Stimulated activated CD8-positive, alpha-beta memory T cell treated with anti-CD3 and anti-CD28 coated beads, Interleukin-12 subunit alpha, Interleukin-12 subunit beta, amount 100 ng/mL, for 4 hours (primary cell): ENCODE results near the gene MAP3K13.

ENCODE experiments used
- DNase-seq: peaks from one replicate; pipeline ENCODE4 v3.0.0-alpha.2; 2020; ENCODE audit warnings: low read depth

Gene MAP3K13

DNA sequence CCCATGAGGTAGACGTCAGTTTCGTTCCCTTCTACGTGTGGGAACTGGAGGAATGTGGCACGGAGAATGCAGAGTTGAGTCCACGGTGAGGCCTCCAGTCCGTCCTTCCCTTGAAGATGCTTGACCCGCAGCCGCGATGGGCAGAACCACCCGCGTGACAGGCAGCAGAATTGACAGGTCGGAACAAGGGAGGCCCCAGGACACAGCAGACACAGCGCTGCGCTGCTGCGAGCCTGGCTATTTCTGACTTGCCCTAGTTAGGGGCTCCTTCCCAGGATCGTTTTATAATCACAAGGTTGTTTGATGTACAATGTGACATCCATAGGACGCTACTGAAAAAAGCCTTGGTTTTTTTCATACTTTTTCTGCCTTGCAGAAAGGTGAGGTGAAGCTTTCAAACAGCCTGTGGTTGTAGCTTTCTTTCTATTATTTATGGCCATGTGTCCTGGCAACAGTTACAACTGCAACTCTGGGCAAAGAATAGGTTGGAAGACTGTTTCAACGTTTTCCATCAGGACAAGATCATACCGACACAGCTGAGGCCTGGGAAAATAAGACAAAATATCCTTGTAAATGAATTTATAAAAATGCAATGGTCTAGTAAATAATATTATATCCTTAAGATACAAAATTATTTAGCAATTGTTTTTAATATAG is 145.5 kb downstream of the MAP3K13 start:
- DNase-seq = no peak

DNA sequence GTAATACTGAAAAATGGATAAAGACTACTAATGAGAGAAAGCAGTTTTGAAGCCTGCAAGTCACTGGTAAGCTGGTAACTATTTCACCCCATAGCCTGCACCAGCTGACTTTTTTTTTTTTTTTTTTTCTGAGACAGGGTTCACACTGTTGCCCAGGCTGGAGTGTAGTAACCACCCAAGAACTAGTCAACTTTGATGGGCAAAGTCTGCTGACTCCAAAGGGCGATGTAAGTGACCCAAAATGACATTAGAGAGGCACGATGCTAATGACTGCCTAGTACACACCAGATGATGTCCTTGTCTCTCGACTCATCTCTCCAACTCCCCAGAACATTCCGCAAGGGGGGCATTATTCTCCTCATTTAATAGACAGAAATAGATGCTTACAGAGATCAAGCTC is 148.8 kb downstream of the MAP3K13 start:
- DNase-seq = no peak

DNA sequence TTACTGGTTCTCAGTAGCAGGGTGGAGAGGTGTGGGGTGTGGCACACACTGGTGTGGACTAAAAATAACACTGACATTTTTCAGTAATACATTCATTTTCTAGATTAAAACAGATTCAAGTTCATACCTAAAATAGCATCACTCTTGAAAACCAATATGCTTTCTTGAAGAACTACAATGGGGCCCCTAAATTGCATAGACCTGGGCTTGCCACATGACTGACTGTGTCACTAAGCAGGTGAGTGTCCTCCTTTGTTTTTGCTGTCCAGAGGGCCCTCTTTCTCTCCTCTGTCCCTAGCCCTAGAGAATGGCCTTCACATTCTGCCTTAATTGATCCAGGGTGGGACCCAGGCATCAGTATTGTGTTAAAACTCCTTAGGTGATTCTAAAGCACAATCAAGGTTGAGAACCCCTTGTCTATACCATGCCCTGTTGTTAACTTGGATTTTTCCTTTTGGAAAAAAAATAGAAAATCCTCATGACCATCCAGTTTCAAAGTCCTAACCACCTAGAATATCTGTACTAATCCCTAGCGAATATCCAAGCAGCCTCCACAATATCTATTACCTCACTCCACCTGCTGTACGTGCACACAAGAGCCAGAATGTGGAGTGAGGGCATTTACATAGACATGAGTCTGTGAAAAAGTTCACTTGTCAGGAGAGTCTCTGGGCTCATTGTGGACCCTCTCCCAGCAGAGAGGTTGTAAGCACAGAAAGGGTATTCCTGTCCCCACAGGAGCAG is 154.6 kb downstream of the MAP3K13 start:
- DNase-seq = no peak

DNA sequence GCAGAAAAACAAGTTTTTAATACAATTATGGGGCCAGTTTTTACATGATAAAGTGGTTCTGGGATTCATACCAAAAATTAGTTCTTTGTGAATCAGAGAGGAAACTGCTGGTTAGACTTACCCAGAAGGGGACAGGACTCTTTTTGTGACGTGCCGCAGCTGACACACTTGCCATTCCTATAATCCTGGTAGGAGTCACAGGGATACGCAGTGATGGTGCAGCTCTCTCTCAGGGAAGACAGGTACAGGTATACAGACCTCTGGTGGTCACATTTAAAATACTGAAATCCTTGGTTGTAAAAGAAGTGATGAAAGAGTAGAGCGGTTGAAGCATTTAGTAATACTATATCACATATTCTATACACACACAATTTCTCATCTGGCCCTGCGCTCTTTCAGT is 156.1 kb downstream of the MAP3K13 start:
- DNase-seq = no peak

DNA sequence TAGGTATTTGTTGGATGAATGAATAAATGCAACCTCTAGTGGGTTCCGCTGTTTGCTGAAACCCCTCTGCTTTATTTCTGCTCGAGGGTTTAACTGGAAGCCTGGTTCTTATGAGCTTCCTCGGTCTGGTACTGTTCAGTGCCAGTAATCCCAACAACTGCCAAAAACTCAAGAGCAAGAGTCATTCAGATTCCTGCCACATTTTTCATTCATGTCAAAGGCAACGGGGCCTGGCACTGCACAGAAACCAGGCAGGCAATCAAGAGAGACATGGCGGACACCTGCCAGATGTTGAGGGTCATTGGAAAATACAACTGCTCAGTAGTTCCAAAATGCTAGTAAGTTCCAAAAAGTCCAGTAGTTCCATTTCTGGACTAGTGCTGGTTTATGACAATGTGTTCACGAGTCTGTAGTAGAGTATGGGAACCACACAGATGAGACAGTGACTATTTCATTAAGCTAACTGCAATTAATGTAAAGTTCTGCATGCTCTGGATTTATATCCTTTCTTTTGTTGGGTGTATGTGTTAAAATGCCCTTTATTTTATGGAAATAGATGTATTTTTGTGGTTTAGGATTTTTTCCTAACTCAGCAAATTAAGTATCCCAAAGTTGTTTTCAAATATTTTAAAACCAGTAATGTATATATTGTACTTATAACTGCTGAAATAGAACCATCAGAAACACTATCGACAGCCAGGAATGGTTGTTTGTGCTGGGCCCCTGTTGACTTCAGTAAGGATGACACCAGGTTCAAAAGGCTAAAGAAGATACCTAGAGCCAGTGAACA is 158.6 kb downstream of the MAP3K13 start:
- DNase-seq = no peak

DNA sequence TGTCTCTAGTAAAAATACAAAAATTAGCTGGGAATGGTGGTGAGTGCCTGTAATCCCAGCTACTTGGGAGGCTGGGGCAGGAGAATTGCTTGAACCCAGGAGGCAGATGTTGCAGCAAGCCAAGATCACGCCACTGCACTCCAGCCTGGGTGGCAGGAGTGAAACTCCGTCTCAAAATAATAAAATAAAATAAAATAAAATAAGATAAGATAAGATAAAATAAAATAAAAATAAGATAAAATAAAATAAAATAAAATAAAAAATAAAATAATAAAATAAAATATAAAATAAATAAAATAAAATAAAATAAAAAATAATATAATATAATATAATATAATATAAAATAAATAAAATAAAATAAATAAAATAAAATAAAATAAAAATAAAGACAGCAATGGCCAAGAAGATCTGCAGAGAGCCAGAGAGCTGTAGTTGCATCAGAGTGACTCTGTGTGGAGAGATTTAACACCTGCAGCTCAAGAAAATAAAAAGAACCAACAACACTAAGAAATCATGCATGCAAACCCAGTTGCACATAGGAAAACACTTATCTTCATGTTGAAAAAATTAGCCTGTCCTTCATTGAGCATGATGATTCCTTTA is 163.5 kb downstream of the MAP3K13 start:
- no peak for DNase-seq

DNA sequence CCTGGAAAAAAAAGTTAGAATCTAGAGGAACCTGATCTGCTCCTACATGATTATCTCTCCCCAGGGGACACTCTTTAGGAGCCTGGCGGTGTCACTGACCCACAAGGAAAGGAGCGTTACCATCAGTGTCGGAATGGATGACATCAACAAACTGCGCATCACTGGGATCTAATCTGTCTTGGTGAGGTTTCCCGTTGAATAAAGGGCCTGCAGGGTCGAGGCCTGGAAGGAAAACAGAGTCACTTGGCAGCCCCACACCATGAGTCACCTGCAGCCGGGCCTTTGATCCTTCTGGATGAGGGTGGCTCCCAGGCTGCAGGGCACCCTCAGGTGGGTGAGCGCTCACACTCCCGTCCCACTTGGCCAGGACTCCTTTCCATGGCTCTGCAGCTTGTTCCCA is 164.4 kb downstream of the MAP3K13 start:
- DNase-seq = no peak

DNA sequence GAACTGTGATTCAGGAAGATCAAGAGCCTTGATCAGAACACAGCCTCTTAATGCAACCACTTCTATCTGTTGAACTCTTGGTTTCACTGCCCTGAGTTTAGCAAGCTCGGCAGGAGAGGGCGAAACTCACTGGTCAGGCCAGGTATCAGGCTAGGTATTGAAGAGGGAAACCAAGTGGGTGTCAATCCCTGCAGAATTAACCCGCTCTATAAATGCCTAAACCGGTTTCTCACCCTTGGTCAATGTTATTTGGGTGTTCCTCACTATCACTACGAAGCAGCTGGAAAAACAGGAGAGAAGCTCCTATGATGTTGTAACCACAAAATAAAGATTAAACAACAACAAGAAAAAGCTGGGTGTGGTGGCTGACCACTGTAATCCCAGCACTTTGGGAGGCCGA is 165.6 kb downstream of the MAP3K13 start:
- no peak for DNase-seq

DNA sequence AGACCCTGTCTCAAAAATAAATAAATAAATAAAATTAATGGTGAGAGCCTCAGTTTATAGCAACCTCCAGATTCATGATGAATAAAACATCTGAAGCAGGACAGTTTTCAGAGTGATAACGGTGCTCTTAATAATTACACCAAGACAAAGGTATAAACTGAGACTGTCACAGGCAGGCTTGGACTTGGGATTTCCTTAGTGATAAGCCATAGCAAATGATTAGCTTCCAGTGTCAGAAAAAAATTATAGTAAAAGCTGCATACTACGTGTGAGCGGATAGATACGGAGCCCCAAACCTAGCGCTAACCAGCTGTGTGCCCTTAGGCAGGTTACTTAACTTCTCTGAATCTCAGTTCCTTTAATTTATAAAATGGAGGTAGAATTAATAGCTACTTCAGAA is 167.9 kb downstream of the MAP3K13 start:
- no peak for DNase-seq

DNA sequence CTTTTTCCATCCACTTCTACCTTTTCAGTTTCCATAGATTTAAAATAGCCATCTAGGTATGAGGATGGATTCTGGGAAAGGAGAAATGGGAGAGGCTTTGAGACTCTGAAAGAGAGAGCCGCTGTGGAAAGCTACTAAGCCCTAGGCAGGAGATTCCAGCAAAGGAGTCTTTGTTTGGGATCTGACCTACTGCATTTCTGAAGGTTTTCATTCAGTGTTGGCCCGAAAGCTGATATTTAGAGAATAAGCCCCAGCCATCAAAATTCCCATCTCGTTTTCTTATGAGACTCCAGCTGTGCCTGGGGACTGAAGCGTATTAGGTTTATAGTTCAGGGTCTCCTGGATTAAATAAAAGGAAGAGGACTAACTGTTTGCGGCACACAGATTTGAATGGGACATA is 170.0 kb downstream of the MAP3K13 start:
- no peak for DNase-seq

DNA sequence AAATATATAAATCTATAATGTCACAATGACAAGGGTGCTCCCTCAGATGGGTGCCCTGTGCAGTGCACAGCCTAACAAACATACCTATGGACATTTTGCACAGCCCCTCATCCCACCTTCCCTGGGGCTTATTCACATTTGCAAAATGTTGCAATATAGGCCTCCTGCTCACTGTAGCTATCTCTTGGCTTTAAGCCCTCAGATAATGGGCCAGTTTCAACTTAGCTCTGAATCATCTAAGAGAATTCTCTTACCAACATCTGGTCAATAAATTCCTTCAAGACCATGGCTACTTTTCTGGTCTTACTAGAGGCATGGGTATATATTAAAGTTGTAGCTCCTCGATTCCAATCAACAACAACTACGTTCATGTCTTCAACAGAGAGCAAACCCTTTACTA is 171.6 kb downstream of the MAP3K13 start:
- no peak for DNase-seq

DNA sequence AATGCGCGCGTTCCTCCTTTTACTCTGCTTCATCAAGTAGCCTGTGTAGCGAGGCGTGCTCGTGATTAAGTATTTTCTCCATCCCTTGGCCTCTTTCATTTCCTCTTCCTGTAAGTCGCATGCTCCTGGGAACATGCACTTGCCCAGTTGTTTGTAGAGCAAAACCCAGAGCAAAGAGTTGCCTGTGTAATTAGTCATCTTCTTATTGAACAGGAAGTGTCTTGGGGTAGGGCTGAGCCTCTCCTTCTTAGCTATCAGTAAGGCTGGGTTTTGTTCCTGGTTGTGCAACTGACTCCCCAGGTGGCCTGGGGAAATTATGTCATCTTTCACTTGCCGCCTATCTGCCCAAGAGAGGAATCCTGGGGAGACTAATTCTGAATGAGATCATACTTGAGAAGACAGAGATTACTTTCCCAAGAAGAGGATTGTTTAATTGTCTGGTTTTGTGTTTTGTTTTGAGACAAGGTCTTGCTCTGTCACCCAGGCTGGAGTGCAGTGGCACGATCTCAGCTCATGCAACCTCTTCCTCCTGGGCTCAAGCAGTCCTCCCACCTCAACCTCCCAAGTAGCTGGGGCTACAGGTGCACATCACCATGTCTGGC is 174.5 kb downstream of the MAP3K13 start:
- DNase-seq = no peak
